Uterus (tissue), 4 donors: ENCODE data around the gene UNC79. TPM values are rescaled to one million over a fixed set of nuclear protein-coding genes. Genes with fewer than 3 reads are reported as not detected.

Experiments used
- DNase-seq, 2 donors: peaks; one replicate each; pipeline ENCODE4 v3.0.0-alpha.2; 2019 to 2020
- H3K27ac ChIP-seq, 2 donors: fragments of 200-600 bp; sonication (generic); 1 replicate in 1 of 2; 2 replicates in 1 of 2; pipeline ENCODE4 v1.5.1; 2016 to 2018
- H3K27me3 ChIP-seq, 2 donors: fragments of 200-600 bp; sonication (generic); one replicate each; pipeline ENCODE4 v1.5.1; 2018 to 2019; ENCODE audit warnings: control low read depth in 1 of 2
- H3K36me3 ChIP-seq, 2 donors: fragments of 200-600 bp; sonication (generic); one replicate each; pipeline ENCODE4 v1.5.1; 2019; ENCODE audit warnings: control low read depth in 1 of 2
- H3K4me1 ChIP-seq, 2 donors: fragments of 200-600 bp; sonication (generic); one replicate each; pipeline ENCODE4 v1.5.1; 2018 to 2019; ENCODE audit warnings: control low read depth in 1 of 2
- H3K4me3 ChIP-seq, 2 donors: fragments of 200-600 bp; sonication (generic); 1 replicate in 1 of 2; 2 replicates in 1 of 2; pipeline ENCODE4 v1.5.1; 2018 to 2019; ENCODE audit warnings: mild to moderate bottlenecking in 1 of 2
- H3K9me3 ChIP-seq, 2 donors: fragments of 200-600 bp; sonication (generic); one replicate each; pipeline ENCODE4 v1.5.1; 2019; ENCODE audit warnings: control low read depth in 1 of 2
- CTCF ChIP-seq, 4 experiments: fragments of 200-600 bp in 2 of 4; fragments of 450-650 bp in 2 of 4; sonication (generic) in 2 of 4; IDR thresholded peaks; one replicate each; pipeline ENCODE4 v1.5.1; 2016 to 2019; ENCODE audit warnings: antibody characterized with exemption in 4 of 4, mild to moderate bottlenecking in 2 of 4, moderate library complexity in 1 of 4
- POLR2A ChIP-seq, 2 donors: fragments of 450-650 bp; IDR thresholded peaks; one replicate each; pipeline ENCODE4 v1.6.1; 2016; ENCODE audit warnings: antibody characterized with exemption in 2 of 2, mild to moderate bottlenecking in 1 of 2, moderate library complexity in 1 of 2
- intact Hi-C: fragments of 100-400 bp; cut with DNase I; formaldehyde crosslinking; loops from one replicate; pipeline ENCODE4 v1.15.1; 2023; ENCODE audit warnings: low total_unique reads
- total RNA-seq, 4 donors: library from RNA; depleted of rRNA in 3 of 4; stranded (reverse); fragments of >200 nt in 3 of 4; gene quantifications; one replicate each; pipeline versions ENCODE4 v1.1.0 to v1.2.4, GENCODE V29; 2014 to 2023
- donor health status: DM: yes; HTN: yes; CAD: no.

UNC79 gene
- total RNA-seq, 4 donors from 2014 or later = 0.24 to 0.35 TPM; not detected in 2

- peak overlapping the region; percentile 44 to 78 for H3K27ac ChIP-seq
- H3K36me3 ChIP-seq = no peaks in the 10 kb centered on the region
- TF ChIP-seq CTCF (IDR thresholded peaks at IDR 0.05) (no peak), POLR2A (IDR thresholded peaks at IDR 0.05) (no peak)
- no peak overlapping the region for H3K4me3 ChIP-seq
- no peaks in the 10 kb centered on the region for H3K27me3 ChIP-seq
- intact Hi-C loops = no loop called here
- peak; percentile 73 to 82 for DNase-seq
- no peaks in the 10 kb centered on the region for H3K4me1 ChIP-seq
- no peaks in the 10 kb centered on the region for H3K9me3 ChIP-seq
Observed at GRCh38 chr14:93742761-93743160, 312.0 kb downstream of the UNC79 start.

- TF ChIP-seq POLR2A (IDR thresholded peaks at IDR 0.05) (no peak), CTCF (IDR thresholded peaks at IDR 0.05) (no peak)
- Histone ChIP-seq H3K9me3 (no peaks in the 10 kb centered on the region), H3K4me1 (no peaks in the 10 kb centered on the region), H3K27ac (peak overlapping the region; percentile 44 to 78), H3K27me3 (no peaks in the 10 kb centered on the region), H3K4me3 (no peak overlapping the region), H3K36me3 (no peaks in the 10 kb centered on the region)
- intact Hi-C loops = no loop called here
- DNase-seq = no peak
Observed at GRCh38 chr14:93743270-93744060, 312.7 kb downstream of the UNC79 start.

- Histone ChIP-seq H3K4me3 (no peak overlapping the region), H3K9me3 (no peaks in the 10 kb centered on the region), H3K27me3 (no peaks in the 10 kb centered on the region), H3K27ac (peak overlapping the region; percentile 44 to 78), H3K36me3 (no peaks in the 10 kb centered on the region), H3K4me1 (no peaks in the 10 kb centered on the region)
- DNase-seq = no peak
- TF ChIP-seq CTCF (IDR thresholded peaks at IDR 0.05) (no peak), POLR2A (IDR thresholded peaks at IDR 0.05) (no peak)
- intact Hi-C loops = no loop called here
Observed at GRCh38 chr14:93744176-93744575, 313.4 kb downstream of the UNC79 start.

GRCh38 chr14:93744876-93745275, 314.1 kb downstream of the UNC79 start:
- Histone ChIP-seq H3K4me1 (no peaks in the 10 kb centered on the region), H3K36me3 (no peaks in the 10 kb centered on the region), H3K27me3 (no peaks in the 10 kb centered on the region), H3K27ac (peak overlapping the region in 1 of 2 donors; percentile 15), H3K9me3 (no peaks in the 10 kb centered on the region), H3K4me3 (no peak overlapping the region)
- DNase-seq = no peak
- intact Hi-C loops = no loop called here
- TF ChIP-seq POLR2A (IDR thresholded peaks at IDR 0.05) (no peak), CTCF (IDR thresholded peaks at IDR 0.05) (no peak)

- no peak for DNase-seq
- TF ChIP-seq CTCF (IDR thresholded peaks at IDR 0.05) (no peak), POLR2A (IDR thresholded peaks at IDR 0.05) (no peak)
- intact Hi-C loops = no loop called here
- Histone ChIP-seq H3K27me3 (no peaks in the 10 kb centered on the region), H3K36me3 (no peaks in the 10 kb centered on the region), H3K4me3 (no peak overlapping the region), H3K27ac (peak overlapping the region in 1 of 2 donors; percentile 15), H3K9me3 (no peaks in the 10 kb centered on the region), H3K4me1 (no peaks in the 10 kb centered on the region)
Observed at GRCh38 chr14:93745603-93746273, 315.0 kb downstream of the UNC79 start.
